HG03103 (cell line): ENCODE results near the gene LHPP.

Experiments
- ATAC-seq: cut with Tn5 transposase; IDR thresholded peaks from one replicate; pipeline ENCODE4 v1.9.1; 2021; ENCODE audit warnings: low read depth; ENCODE audit not compliant: unreplicated experiment

LHPP gene

DNA sequence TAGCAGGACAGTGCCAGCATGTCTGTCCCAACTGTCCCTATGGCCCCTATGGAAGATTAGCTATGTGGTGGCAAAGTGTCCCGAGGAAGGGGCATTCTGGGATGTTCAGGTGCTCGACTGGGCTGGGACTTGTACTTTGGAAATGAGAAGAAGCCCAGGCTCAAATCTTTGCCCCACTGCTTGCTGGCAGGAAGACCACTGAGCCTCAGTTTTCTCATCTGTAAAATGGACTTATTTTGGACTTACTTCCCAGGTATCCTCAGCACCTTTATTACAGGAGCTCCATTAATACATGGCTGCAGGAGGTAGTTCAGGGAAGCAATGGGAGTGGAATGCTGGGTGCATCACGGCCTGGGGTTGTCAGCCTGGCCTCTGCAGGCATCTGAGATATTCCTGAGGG lies 71.2 kb downstream of the LHPP start:
- no peak for ATAC-seq

DNA sequence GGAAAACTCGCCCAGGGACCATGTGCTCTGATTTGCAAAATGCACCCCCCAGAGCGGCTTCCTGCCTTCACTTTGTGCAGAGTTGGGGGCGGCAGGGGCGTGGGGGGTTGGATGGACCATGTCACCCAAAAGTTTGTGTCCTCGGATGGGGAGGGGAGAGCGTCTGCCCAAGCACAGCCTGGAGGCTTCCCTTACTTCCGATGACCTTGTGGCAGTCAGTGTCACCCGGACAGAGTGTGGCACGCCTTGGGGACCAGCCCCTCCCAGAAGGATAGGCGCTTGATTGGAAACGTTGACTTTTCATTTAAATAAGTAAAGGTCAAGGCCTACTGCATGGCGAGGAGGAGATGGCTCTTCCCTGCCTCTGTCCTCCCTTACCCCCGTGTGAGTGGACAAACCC lies 71.6 kb downstream of the LHPP start:
- ATAC-seq, result no peak

DNA sequence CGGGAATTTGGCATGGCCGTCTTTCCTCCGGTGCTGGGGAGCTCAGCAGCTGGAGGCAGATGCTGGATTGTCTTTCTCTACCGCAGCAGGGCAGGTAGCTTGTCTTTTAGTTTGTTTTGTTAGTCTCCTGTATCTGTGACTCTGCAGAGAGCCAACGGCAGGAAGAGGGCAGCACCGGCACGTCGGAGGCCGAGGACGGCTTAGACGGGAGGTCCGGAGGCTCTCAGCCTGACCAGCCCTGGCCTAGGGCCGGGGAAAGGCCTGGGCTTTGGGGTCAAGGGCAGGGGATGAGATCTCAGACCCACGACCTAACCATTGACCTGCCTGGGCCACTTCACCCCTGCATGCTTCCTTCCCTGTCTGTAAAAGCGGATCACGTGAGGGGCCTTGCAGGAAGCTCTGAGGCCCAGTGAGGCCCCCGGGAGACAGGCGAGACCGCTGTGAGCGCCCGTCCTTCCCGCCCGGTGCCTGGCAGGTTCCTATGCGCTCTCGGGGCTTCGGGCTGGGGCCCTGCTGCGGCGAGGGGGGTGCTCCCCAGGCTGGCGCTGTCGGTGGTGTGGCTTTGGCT lies 72.7 kb downstream of the LHPP start:
- ATAC-seq, result no peak

DNA sequence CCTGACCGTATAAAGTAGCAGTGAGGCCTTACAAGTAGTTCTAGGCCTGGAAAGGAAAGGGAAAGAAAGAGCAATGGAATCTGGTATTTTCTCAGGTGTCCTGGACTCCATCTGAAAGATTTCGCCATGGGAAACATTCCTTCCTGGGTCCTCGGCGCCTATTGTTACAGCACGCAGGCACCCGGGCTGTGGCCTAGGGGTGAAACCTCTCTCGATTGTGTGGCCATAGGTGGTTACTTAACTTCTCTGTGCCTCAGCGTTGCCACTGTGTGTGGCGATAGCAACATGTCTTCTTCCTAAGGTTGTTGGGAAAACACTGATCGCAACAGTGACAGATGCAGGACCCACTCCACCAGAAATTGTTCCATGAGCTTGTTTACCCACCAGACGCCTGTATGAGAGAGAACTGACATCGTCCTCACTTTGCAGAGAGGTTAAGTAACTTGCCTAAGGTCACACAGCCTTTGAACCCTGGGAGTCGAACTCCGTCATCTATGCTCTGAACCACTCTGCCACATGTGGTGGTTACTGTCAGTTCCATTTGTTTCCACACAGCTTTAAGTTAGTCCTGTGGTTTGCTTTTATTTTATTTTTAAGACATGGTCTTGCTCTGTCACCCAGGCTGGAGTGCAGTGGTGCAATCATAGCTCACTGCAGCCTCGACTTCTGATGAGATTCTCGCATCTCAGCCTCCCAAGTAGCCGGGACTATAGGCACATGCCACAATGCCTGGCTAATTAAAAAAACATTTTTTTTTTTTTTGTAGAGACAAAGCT lies 73.4 kb downstream of the LHPP start:
- no peak for ATAC-seq

- no peak for ATAC-seq
These were observed 74.3 kb downstream of the LHPP start for GRCh38 chr10:124535731-124536495.

DNA sequence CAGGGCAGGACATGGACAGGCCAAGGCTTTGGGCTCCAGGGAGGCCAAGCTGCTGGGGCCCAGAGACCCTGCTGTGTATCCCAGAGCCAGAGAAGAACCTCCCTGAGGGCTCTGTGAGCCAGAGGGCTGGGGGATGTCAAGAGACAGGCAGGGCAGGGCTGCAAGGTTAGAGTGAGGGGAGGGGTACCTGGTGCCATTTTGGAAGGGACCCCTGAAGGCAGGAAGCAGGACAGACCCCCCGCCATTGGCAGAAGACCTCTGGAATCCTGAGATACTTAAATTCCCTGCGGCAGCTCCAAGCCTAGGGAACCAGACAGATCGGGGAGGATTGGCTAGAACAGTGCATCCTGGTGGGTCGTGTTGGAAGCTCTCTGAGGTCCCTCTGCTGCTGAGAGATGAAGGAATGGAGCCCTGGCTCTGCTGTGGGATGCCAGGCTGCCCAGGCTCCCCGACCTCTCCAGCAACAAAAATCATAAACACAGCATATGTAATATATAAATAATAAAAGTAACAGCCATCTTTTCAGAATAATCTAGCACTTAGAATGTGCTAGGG lies 75.0 kb downstream of the LHPP start:
- ATAC-seq, result no peak

- ATAC-seq, result no peak
These were observed 75.6 kb downstream of the LHPP start for GRCh38 chr10:124537166-124537725.

DNA sequence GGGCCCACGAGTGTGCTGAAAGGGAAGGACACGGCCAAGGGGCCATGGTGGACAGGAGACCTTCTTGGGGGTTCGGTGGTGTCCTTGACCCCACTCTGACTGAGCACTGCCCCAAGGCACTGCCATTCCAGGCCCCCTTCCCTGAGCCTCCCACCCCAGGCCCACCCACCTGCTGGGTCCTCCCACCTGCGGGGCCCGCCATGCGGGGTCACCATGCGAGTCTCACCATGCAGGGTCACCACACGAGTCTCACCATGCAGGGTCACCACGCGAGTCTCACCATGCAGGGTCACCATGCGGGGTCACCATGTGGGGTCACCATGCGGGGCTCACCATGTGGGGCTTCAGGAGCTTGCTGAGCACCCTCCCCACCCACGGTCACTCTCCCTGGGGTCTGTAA lies 76.3 kb downstream of the LHPP start:
- no peak for ATAC-seq

DNA sequence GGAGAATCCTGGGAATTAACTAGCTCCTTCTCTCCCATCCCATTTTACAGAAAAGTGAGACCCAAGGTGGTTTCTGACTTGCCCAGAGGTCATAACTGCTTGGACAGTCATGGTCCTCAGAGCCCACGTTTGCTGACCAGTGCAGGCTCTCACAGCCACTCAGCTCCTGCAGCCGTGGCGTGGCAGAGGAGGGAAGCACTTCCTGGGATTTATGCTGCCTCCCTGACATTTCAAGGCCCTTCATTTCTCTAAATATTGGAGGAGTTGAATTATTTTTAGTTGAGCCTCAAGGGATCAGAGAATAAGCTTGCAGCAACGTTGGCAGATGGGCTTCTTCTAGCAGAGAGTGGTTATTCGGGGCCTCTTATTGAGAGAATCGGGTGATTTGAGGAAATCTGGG lies 77.1 kb downstream of the LHPP start:
- no peak for ATAC-seq

GRCh38 chr10:124539935-124540641 lies 78.5 kb downstream of the LHPP start:
- peak; percentile 67 for ATAC-seq

DNA sequence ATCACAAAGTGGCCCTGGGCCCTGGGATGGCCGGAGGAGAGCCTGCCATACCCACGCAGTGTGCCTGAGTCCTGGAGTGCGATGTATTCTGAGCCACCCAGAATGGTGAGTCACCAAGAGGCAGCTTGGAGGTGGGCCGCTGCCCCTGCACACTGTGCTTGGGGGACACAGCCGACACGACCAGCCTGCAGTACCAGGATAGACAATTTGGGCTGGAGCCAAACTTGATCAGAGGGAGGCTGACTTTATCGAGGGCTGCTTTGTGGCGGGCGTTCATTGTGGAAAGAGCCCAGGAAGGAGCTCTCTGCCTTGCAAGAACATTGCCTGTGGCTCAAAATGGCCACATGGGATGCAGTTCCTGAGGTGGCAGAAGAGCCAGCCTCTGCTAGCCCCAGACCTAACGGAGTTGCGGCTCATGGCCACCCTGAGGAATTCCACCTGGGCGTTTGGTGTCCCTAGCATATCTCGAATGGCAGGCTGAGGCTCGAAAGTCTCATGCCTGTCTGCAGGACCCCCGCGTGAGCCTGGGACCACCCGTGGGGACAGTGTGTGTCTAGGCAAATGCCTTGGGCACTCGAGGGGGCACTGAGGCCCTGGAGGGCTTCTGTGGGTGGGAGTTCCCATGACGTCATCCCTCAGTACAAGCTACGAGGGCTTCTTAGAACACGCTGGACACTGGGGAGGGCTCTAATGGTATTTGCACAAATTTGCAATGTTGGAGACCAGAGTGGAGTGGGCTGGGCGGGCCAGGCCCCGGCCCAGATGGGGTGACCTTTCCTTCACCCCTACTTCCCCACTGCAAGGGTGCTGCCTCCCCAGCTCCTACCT lies 79.7 kb downstream of the LHPP start:
- ATAC-seq, result no peak

GRCh38 chr10:124542336-124542735 lies 80.7 kb downstream of the LHPP start:
- ATAC-seq, result no peak

- ATAC-seq, result no peak
These were observed 81.5 kb downstream of the LHPP start for GRCh38 chr10:124543146-124543545.

DNA sequence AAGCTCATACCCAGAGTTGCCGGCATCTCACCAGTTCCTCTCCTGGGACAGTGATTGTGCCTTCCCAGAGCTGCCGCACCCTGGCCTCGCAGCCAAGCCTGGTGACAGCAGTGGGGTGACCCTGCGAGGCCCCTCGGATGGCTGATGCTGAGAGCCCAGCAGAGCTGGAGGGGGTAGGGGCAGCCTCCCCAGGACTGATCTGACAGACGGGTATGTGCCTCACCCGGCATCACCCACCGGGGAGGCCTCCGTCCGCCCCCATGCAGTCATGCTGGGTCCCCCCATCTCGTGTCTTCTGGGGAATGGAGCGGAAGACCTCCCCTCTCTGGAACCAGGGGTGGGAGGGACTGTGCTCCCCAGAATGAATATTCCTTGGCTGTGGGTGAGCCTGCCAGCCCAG lies 82.3 kb downstream of the LHPP start:
- no peak for ATAC-seq

DNA sequence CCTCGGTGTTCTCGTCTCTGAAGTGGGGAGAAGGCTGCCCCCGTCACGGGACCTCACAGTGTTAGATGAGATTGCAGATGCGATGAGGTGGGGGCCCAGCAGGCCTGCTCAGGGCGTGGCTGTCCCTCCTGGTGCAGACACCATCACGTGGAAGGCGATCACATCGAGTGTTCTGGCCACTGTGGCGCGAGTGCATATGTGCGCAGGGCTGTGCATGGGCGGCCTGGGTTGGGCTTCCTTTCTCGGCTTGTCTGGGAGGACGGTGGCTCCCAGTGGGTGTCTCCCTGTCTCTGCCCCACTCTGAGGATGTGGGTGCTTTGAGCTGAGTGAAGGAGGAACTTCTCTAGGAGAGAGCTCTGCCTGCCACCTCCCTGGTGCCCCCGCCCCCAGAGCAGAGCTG lies 83.1 kb downstream of the LHPP start:
- ATAC-seq, result no peak

- ATAC-seq, result no peak
These were observed 83.9 kb downstream of the LHPP start for GRCh38 chr10:124545351-124546054.

GRCh38 chr10:124546055-124546369 lies 84.4 kb downstream of the LHPP start:
- ATAC-seq, result no peak

GRCh38 chr10:124546957-124547646 lies 85.5 kb downstream of the LHPP start:
- ATAC-seq, result no peak
